Osteoblast (primary cell): ENCODE data around the gene TLE5. TPM values are rescaled to one million over a fixed set of nuclear protein-coding genes. Genes with fewer than 3 reads are reported as not detected.

Experiments
- DNase-seq: peaks from one replicate; pipeline ENCODE4 v3.0.0; 2011; ENCODE audit warnings: low spot score, mixed read lengths; ENCODE audit not compliant: insufficient read length; ENCODE audit errors: missing footprints
- H2AFZ ChIP-seq: 2 replicates; pipeline ENCODE4 v1.6.0; 2011; ENCODE audit warnings: mild to moderate bottlenecking, low read length
- H3K27ac ChIP-seq: 2 replicates; pipeline ENCODE4 v1.5.1; 2011; ENCODE audit warnings: mild to moderate bottlenecking, low read depth, low read length, moderate library complexity
- H3K27me3 ChIP-seq: 2 replicates; pipeline ENCODE4 v1.6.0; 2012; ENCODE audit warnings: mild to moderate bottlenecking, control low read depth, inconsistent platforms, low read length, moderate library complexity; ENCODE audit not compliant: insufficient read depth
- H3K36me3 ChIP-seq: 2 replicates; pipeline ENCODE4 v1.5.1; 2011; ENCODE audit warnings: mild to moderate bottlenecking, low read length, control low read depth, moderate library complexity; ENCODE audit not compliant: insufficient read depth
- H3K4me1 ChIP-seq: 2 replicates; pipeline ENCODE4 v1.5.1; 2011; ENCODE audit warnings: mild to moderate bottlenecking, low read length, control low read depth, moderate library complexity; ENCODE audit not compliant: insufficient read depth
- H3K4me2 ChIP-seq: 2 replicates; pipeline ENCODE4 v1.6.0; 2011; ENCODE audit warnings: mild to moderate bottlenecking, low read length; ENCODE audit not compliant: insufficient read depth
- H3K4me3 ChIP-seq: fragments of 200-600 bp; sonication (generic); 3 replicates; pipeline ENCODE4 v1.5.1; 2012; ENCODE audit warnings: mild to moderate bottlenecking, low read length, inconsistent platforms; ENCODE audit not compliant: insufficient read depth
- H3K79me2 ChIP-seq: 2 replicates; pipeline ENCODE4 v1.6.0; 2012; ENCODE audit warnings: mild to moderate bottlenecking, low read length, control low read depth, inconsistent platforms; ENCODE audit not compliant: insufficient read depth
- H3K9me3 ChIP-seq: 2 replicates; pipeline ENCODE4 v1.5.1; 2011; ENCODE audit warnings: low read depth, low read length, control low read depth
- H4K20me1 ChIP-seq: 2 replicates; pipeline ENCODE4 v1.6.0; 2012; ENCODE audit warnings: mild to moderate bottlenecking, low read length, control low read depth; ENCODE audit not compliant: insufficient read depth
- total RNA-seq: library from RNA; depleted of rRNA; stranded (reverse); fragments of >200 nt; gene quantifications from 2 replicates; pipeline ENCODE4 v1.2.3, GENCODE V29; 2012
- TF ChIP-seq, protein P1 (sequence below): IDR thresholded peaks from 2 replicates; pipeline ENCODE4 v1.5.1; 2011; ENCODE audit warnings: mild to moderate bottlenecking, low read depth, low read length, moderate library complexity; ENCODE audit errors: extremely low read depth

Gene TLE5
- total RNA-seq, 1 donor, result 211 TPM

DNA sequence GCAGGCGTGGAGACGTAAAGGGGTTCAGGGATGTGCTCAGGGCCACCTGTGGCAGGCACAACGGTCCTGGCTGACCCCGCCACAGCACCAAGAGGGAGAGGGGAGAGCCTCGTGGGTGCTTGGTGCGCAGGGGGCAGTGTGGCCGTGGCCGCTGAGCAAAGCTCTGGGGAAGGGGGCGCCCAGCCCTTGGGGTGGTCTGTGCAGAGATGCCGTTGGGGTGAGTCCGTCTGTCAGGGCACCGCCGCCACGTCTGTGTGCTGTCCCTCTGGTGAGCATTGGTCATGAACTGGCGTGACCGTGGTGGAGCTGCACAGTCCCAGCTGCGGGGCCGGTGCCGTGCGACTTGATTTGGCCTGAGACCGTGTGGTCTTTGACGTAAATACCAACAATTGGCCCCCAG, 47.2 kb upstream of the TLE5 start:
- no peak overlapping the region for H3K4me3 ChIP-seq
- H3K4me1 ChIP-seq, result no peaks in the 10 kb centered on the region
- no peak overlapping the region for H3K4me2 ChIP-seq
- no peak for DNase-seq
- no peaks in the 10 kb centered on the region for H3K36me3 ChIP-seq
- no peaks in the 10 kb centered on the region for H3K27me3 ChIP-seq
- TF ChIP-seq, protein P1, sequence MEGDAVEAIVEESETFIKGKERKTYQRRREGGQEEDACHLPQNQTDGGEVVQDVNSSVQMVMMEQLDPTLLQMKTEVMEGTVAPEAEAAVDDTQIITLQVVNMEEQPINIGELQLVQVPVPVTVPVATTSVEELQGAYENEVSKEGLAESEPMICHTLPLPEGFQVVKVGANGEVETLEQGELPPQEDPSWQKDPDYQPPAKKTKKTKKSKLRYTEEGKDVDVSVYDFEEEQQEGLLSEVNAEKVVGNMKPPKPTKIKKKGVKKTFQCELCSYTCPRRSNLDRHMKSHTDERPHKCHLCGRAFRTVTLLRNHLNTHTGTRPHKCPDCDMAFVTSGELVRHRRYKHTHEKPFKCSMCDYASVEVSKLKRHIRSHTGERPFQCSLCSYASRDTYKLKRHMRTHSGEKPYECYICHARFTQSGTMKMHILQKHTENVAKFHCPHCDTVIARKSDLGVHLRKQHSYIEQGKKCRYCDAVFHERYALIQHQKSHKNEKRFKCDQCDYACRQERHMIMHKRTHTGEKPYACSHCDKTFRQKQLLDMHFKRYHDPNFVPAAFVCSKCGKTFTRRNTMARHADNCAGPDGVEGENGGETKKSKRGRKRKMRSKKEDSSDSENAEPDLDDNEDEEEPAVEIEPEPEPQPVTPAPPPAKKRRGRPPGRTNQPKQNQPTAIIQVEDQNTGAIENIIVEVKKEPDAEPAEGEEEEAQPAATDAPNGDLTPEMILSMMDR, result no peak
- no peaks in the 10 kb centered on the region for H3K9me3 ChIP-seq
- H4K20me1 ChIP-seq, result peaks cover 69% of the 10 kb centered on the region
- no peak overlapping the region for H2AFZ ChIP-seq
- H3K79me2 ChIP-seq, result peaks cover 98% of the 10 kb centered on the region
- H3K27ac ChIP-seq, result no peak overlapping the region

DNA sequence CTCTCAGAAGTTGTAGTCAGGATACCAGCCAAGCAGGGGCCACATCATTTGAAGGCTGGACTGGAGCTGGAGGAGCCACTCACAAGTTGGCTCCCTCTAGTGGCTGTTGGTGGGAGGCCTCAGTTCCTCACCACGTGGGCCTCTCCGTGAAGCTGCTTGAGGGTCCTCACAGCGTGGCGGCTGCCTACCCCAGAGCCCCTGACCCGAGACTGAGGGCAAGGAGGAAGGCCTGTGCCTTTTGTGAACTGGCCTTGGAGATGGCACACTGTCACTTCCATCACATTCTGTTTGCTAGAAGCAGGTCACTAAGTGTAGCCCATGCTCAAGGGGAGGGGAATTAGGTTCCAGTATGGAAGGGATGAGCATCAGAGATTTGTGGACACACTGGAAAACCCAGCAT, 46.5 kb upstream of the TLE5 start:
- peaks cover 2% of the 10 kb centered on the region for H3K4me1 ChIP-seq
- no peak overlapping the region for H3K27ac ChIP-seq
- TF ChIP-seq, protein P1, result peak; percentile 91
- no peaks in the 10 kb centered on the region for H3K9me3 ChIP-seq
- peaks cover 68% of the 10 kb centered on the region for H4K20me1 ChIP-seq
- peaks cover 98% of the 10 kb centered on the region for H3K79me2 ChIP-seq
- H3K4me2 ChIP-seq, result no peak overlapping the region
- H3K4me3 ChIP-seq, result no peak overlapping the region
- no peaks in the 10 kb centered on the region for H3K36me3 ChIP-seq
- DNase-seq, result peak; percentile 99
- no peaks in the 10 kb centered on the region for H3K27me3 ChIP-seq
- no peak overlapping the region for H2AFZ ChIP-seq

- H3K9me3 ChIP-seq, result no peaks in the 10 kb centered on the region
- H2AFZ ChIP-seq, result no peak overlapping the region
- H3K27ac ChIP-seq, result no peak overlapping the region
- no peaks in the 10 kb centered on the region for H3K36me3 ChIP-seq
- H3K4me3 ChIP-seq, result no peak overlapping the region
- H3K27me3 ChIP-seq, result no peaks in the 10 kb centered on the region
- no peak overlapping the region for H3K4me2 ChIP-seq
- H3K4me1 ChIP-seq, result peaks cover 6% of the 10 kb centered on the region
- H4K20me1 ChIP-seq, result peaks cover 74% of the 10 kb centered on the region
- TF ChIP-seq, protein P1, result no peak
- peaks cover 96% of the 10 kb centered on the region for H3K79me2 ChIP-seq
- DNase-seq, result peak; percentile 63
Observed at GRCh38 chr19:3107658-3108057, 45.4 kb upstream of the TLE5 start.

- Histone ChIP-seq H4K20me1 (peaks cover 83% of the 10 kb centered on the region), H3K9me3 (no peaks in the 10 kb centered on the region)
- TF ChIP-seq, protein P1, result no peak
Observed at GRCh38 chr19:3106509-3107141, 44.3 kb upstream of the TLE5 start.

More at GRCh38 chr19:3106509-3107141, 44.3 kb upstream of the TLE5 start:
- Histone ChIP-seq H3K27ac (no peak overlapping the region), H3K27me3 (no peaks in the 10 kb centered on the region), H3K4me2 (no peak overlapping the region), H3K36me3 (no peaks in the 10 kb centered on the region), H2AFZ (no peak overlapping the region), H3K4me3 (no peak overlapping the region), H3K4me1 (peaks cover 6% of the 10 kb centered on the region), H3K79me2 (peaks cover 96% of the 10 kb centered on the region)
- DNase-seq, result peak; percentile 71
